HS-5 (cell line): ENCODE data around the gene SHC3.

Experiments used
- DNase-seq: peaks from one replicate; pipeline ENCODE4 v3.0.0-alpha.2; 2012; ENCODE audit warnings: low read depth

The SHC3 gene

GRCh38 chr9:89186960-89187359 lies 8.3 kb upstream of the SHC3 start:
- no peak for DNase-seq

- DNase-seq: no peak
Measured at GRCh38 chr9:89185980-89186379, 7.4 kb upstream of the SHC3 start.

GRCh38 chr9:89183146-89183545 lies 4.5 kb upstream of the SHC3 start:
- DNase-seq: no peak

- DNase-seq: no peak
Measured at GRCh38 chr9:89182369-89182768, 3.8 kb upstream of the SHC3 start.

GRCh38 chr9:89179895-89180734 lies 1.5 kb upstream of the SHC3 start:
- peak; percentile 87 for DNase-seq

GRCh38 chr9:89179540-89179894 lies 899 bp upstream of the SHC3 start:
- DNase-seq: no peak

GRCh38 chr9:89178830-89179539 lies 367 bp upstream of the SHC3 start:
- no peak for DNase-seq

GRCh38 chr9:89177012-89177943 lies 1.3 kb downstream of the SHC3 start:
- DNase-seq: no peak

- no peak for DNase-seq
Measured at GRCh38 chr9:89175828-89176261, 2.8 kb downstream of the SHC3 start.

GRCh38 chr9:89174291-89174690 lies 4.3 kb downstream of the SHC3 start:
- no peak for DNase-seq

- DNase-seq: no peak
Measured at GRCh38 chr9:89173072-89173471, 5.5 kb downstream of the SHC3 start.

GRCh38 chr9:89172398-89172797 lies 6.2 kb downstream of the SHC3 start:
- no peak for DNase-seq

GRCh38 chr9:89171693-89172092 lies 6.9 kb downstream of the SHC3 start:
- DNase-seq: no peak

- no peak for DNase-seq
Measured at GRCh38 chr9:89171231-89171630, 7.4 kb downstream of the SHC3 start.

GRCh38 chr9:89168901-89169813 lies 9.5 kb downstream of the SHC3 start:
- DNase-seq: no peak

GRCh38 chr9:89167788-89168187 lies 10.8 kb downstream of the SHC3 start:
- no peak for DNase-seq

- no peak for DNase-seq
Measured at GRCh38 chr9:89166852-89167251, 11.8 kb downstream of the SHC3 start.

- DNase-seq: no peak
Measured at GRCh38 chr9:89165880-89166279, 12.7 kb downstream of the SHC3 start.

GRCh38 chr9:89165341-89165740 lies 13.3 kb downstream of the SHC3 start:
- no peak for DNase-seq

- DNase-seq: no peak
Measured at GRCh38 chr9:89161221-89161620, 17.4 kb downstream of the SHC3 start.

GRCh38 chr9:89160806-89161205 lies 17.8 kb downstream of the SHC3 start:
- DNase-seq: no peak
